Adrenal gland (tissue), 12 donors: ENCODE measurements around the gene SDHC. TPM values are rescaled to one million over a fixed set of nuclear protein-coding genes. Genes with fewer than 3 reads are reported as not detected.

Source experiments
- DNase-seq, 7 donors: peaks; one replicate each; pipeline ENCODE4 v3.0.0-alpha.2; 2019 to 2020
- H3K27ac ChIP-seq, 5 donors: fragments of 200-600 bp; sonication (generic) in 4 of 5; 1 replicate in 3 of 5; 2 replicates in 2 of 5; pipeline versions ENCODE4 v1.5.1 to v1.8.0; 2016 to 2020; ENCODE audit warnings: mild to moderate bottlenecking in 1 of 5
- H3K27me3 ChIP-seq: fragments of 200-600 bp; 2 replicates; pipeline ENCODE4 v1.8.0; 2021
- H3K36me3 ChIP-seq, 2 donors: fragments of 200-600 bp; replicated peaks in 1 of 2; 1 replicate in 1 of 2; 2 replicates in 1 of 2; pipeline versions ENCODE4 v1.5.1 to v1.8.0; 2018 to 2022
- H3K4me1 ChIP-seq, 2 donors: fragments of 200-600 bp; replicated peaks in 1 of 2; 1 replicate in 1 of 2; 2 replicates in 1 of 2; pipeline versions ENCODE4 v1.5.1 to v1.8.0; 2018 to 2021
- H3K4me3 ChIP-seq, 4 donors: fragments of 200-600 bp; sonication (generic) in 3 of 4; one replicate each; pipeline ENCODE4 v1.5.1; 2016 to 2018
- H3K9me3 ChIP-seq, 3 donors: fragments of 200-600 bp; sonication (generic) in 1 of 3; replicated peaks in 1 of 3; 1 replicate in 2 of 3; 2 replicates in 1 of 3; pipeline versions ENCODE4 v1.5.1 to v1.8.0; 2016 to 2021
- POLR2A ChIP-seq, 2 donors: fragments of 450-650 bp; IDR thresholded peaks; one replicate each; pipeline ENCODE4 v1.6.1; 2017; ENCODE audit warnings: antibody characterized with exemption in 2 of 2, mild to moderate bottlenecking in 2 of 2, moderate library complexity in 1 of 2
- WGBS, 4 donors: extraction: QIAGEN DNeasy Blood & Tissue Kit in 2 of 4; methylation state at CpG; one replicate each; pipeline versions ENCODE4 v1.1.5 to v1.1.7; 2013 to 2017; 5-methylcytosine and 5-hydroxymethylcytosine counted together
- intact Hi-C, 2 donors: fragments of 100-400 bp; cut with DNase I; formaldehyde crosslinking; loops; one replicate each; pipeline versions ENCODE4 v1.14.1 to v1.15.0; 2022 to 2023
- polyA plus RNA-seq, 3 donors: library from polyadenylated mRNA; stranded (reverse); fragments of 200-250 nt in 2 of 3; fragments of 350-450 nt in 1 of 3; fragmentation: Illumina TruSeq in 1 of 3; extraction: RNeasy Lipid Tissue Mini Kit (QIAGEN cat#74804) in 1 of 3; gene quantifications; one replicate each; pipeline ENCODE4 v1.2.3, GENCODE V29; 2013 to 2014
- total RNA-seq, 9 donors: library from RNA; depleted of rRNA in 4 of 9; stranded (reverse); fragments of >200 nt in 4 of 9; fragments of 120-200 nt in 1 of 9; fragmentation: NEBNext Ultra II Directional in 1 of 9; extraction: Animal tissue kit (Norgen Biotek cat#: 25700) in 1 of 9; gene quantifications; one replicate each; pipeline versions ENCODE4 v1.1.0 to v1.2.4, GENCODE V29; 2013 to 2023
- TF ChIP-seq, protein P1 (sequence below), 6 experiments: fragments of 450-650 bp in 4 of 6; fragments of 200-600 bp in 2 of 6; sonication (generic) in 1 of 6; IDR thresholded peaks; 1 replicate in 5 of 6; 2 replicates in 1 of 6; pipeline versions ENCODE4 v1.5.1 to v1.8.0; 2016 to 2021; ENCODE audit warnings: antibody characterized with exemption in 6 of 6, mild to moderate bottlenecking in 2 of 6, moderate library complexity in 1 of 6
- donor health status: healthy with polysubstance abuse.
- donor health status: Bipolar disorder and iron deficiency.
- donor health status: DM: yes; HTN: yes; CAD: no.
- donor health status: DM: no; HTN: no; CAD: no.
- donor health status: DM: no; HTN: no; CAD: no.
- donor health status: DM: yes; HTN: yes; CAD: no.

Gene SDHC
- total and polyA plus RNA-seq, 12 donors = 45.0 to 434 (median 253) TPM

DNA sequence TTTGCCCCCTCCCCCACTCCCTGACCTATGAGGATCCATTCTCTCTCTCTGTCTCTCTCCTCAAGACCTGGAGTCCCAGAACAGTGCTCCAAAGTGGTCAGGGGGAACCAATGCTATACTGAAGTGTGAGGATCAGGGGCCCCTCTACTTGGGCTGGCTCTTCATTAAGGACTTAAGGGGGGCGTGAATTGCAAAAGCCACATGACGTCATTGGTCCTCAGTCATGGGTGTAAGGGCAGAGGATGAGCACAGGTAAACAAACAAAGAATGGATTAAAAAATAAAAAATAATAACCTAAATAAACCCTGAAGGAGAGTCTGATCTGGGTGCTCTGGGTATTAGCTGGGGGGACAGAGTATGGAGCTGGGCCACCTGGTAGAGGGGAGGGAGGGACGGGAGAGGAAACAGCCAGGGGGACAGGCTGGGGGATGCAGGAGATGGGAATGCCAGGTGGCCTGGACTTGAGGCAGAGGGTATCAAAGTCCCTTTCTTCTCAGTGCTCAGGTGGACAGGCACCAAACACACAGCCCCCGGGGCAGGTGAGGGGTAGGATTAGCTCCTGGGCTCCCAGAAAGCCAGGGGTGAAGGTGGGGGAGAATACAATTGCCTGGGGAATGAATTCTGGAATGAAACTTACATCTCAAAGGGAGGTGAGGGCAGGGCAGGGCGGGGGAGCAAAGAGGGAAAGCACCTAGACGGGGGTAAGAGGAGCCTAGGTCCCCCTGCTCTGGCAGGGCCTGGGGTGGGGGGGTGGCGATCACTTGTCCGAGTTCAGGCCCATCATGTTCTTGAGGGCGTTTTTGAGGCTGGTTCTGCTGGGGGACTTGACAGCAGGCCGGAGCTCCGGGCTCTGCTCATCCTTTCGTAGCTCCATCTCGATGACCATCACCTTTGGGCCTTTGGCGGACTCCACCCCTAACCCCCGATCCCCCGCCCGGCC is 9.0 kb upstream of the SDHC start:
- peak overlapping the region in 4 of 5 donors; percentile 10 to 82 (median 61) for H3K27ac ChIP-seq
- H3K4me3 ChIP-seq = peak overlapping the region; percentile 31 to 74 (median 47)
- peaks cover 0 to 4% of the 10 kb centered on the region in 2 donors for H3K36me3 ChIP-seq
- peak in 2 of 7 donors; percentile 25 to 26 for DNase-seq
- H3K9me3 ChIP-seq = no peaks in the 10 kb centered on the region
- 14 to 27% (median 16%) methylated on average over 12 to 17 of the region's 17 CpGs for WGBS, 4 donors
- no peak for TF ChIP-seq POLR2A (IDR thresholded peaks at IDR 0.05)
- TF ChIP-seq, protein P1, sequence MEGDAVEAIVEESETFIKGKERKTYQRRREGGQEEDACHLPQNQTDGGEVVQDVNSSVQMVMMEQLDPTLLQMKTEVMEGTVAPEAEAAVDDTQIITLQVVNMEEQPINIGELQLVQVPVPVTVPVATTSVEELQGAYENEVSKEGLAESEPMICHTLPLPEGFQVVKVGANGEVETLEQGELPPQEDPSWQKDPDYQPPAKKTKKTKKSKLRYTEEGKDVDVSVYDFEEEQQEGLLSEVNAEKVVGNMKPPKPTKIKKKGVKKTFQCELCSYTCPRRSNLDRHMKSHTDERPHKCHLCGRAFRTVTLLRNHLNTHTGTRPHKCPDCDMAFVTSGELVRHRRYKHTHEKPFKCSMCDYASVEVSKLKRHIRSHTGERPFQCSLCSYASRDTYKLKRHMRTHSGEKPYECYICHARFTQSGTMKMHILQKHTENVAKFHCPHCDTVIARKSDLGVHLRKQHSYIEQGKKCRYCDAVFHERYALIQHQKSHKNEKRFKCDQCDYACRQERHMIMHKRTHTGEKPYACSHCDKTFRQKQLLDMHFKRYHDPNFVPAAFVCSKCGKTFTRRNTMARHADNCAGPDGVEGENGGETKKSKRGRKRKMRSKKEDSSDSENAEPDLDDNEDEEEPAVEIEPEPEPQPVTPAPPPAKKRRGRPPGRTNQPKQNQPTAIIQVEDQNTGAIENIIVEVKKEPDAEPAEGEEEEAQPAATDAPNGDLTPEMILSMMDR (IDR thresholded peaks at IDR 0.05) = no peak
- intact Hi-C loops = loop anchor here (5.0 kb wide), 1 partner anchor 62 kb away; the partner anchor contains the start of gene CFAP126 (in 2 of the 2)
- peaks cover 16 to 18% of the 10 kb centered on the region in 2 donors for H3K4me1 ChIP-seq
- H3K27me3 ChIP-seq = no peaks in the 10 kb centered on the region

DNA sequence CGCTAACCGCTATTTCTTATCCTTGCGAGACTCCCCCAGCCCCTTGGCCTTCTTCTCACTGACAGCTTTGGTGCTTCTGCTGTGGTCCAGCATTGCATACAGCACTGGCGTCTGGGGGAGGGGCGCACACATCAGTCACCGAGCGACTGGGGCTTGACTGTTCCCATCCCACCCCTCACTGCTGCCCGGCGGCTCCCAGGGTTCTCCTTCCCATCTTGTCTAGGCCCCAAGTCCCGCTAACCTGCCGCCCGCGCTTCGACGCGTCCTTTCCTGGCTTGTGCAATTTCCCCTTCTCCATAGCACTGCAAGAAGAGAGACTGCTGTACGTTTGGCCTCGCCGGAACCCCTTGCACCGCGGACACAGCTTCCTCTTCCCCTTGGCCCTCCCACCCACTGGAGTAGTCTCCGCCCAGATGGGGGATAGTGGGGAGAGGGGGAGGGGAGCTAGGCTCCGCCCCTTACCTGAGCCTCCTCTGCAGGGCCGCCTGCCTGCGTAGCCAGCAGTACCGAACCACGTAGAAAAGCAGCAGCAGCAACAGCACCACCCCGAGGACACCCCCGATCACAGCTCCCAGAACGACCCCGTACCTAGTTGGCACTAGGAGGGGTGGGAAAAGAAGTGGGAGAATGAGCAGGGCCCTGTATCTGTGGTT is 8.2 kb upstream of the SDHC start:
- Histone ChIP-seq H3K4me1 (peaks cover 16 to 25% of the 10 kb centered on the region in 2 donors), H3K27ac (peak overlapping the region in 4 of 5 donors; percentile 10 to 82 (median 61)), H3K36me3 (peaks cover 0 to 4% of the 10 kb centered on the region in 2 donors), H3K27me3 (no peaks in the 10 kb centered on the region), H3K4me3 (peak overlapping the region; percentile 31 to 74 (median 47)), H3K9me3 (no peaks in the 10 kb centered on the region)
- TF ChIP-seq, protein P1 (IDR thresholded peaks at IDR 0.05) = peak in 2 of 6 experiments; percentile 14 to 19
- peak; percentile 5 to 54 for TF ChIP-seq POLR2A (IDR thresholded peaks at IDR 0.05)
- intact Hi-C loops = loop anchor here (5.0 kb wide), 1 partner anchor 61 kb away; the partner anchor contains the start of gene CFAP126 (in 2 of the 2)
- DNase-seq = peak; percentile 74 to 88 (median 78)
- WGBS, 4 donors = 0 to 7% (median 2%) methylated on average over 18 to 31 of the region's 31 CpGs

DNA sequence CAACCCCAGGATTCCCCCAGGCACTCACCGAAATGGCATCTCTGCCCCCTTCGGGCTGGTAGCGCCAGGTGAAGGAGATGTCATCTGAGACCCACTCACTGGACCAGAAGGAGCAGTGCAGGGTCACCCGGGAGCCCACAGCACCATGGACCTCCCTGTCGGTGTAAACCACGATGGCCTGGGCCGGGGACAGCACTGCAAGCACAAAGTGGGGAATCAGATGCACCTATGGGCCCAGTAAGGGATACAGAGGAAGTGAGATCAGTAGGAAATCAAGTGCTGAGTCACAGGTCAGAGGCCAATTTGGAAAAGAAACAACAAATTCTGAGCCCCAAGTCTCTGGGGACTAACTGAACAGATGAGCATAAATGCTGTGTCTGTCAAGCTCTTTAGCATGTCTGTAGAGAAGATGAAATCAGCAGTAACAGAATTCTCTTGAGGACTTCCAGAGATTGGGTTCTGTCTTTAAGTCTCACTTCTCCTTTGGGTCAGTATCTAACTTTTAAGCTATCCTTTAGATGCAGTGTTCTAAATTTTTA is 6.9 kb upstream of the SDHC start:
- no peak overlapping the region for H3K4me3 ChIP-seq
- TF ChIP-seq, protein P1 (IDR thresholded peaks at IDR 0.05) = no peak
- no peak for TF ChIP-seq POLR2A (IDR thresholded peaks at IDR 0.05)
- no peaks in the 10 kb centered on the region for H3K9me3 ChIP-seq
- DNase-seq = peak in 5 of 7 donors; percentile 15 to 57 (median 27)
- H3K27ac ChIP-seq = peak overlapping the region in 4 of 5 donors; percentile 27 to 77 (median 61)
- H3K27me3 ChIP-seq = no peaks in the 10 kb centered on the region
- H3K36me3 ChIP-seq = peaks cover 0 to 4% of the 10 kb centered on the region in 2 donors
- peaks cover 16 to 26% of the 10 kb centered on the region in 2 donors for H3K4me1 ChIP-seq
- intact Hi-C loops = loop anchor here (5.0 kb wide), 1 partner anchor 60 kb away; the partner anchor contains the start of gene CFAP126 (in 2 of the 2)
- WGBS, 4 donors = 83 to 93% (median 89%) methylated on average over 7 of the region's 7 CpGs
